Loucy (cell line): ENCODE results near the gene DDI1.

Experiments used
- EZH2phosphoT487 ChIP-seq: fragments of 200-600 bp; IDR thresholded peaks from 2 replicates; pipeline ENCODE4 v1.6.1; 2018; ENCODE audit warnings: antibody characterized with exemption, mild to moderate bottlenecking, moderate library complexity, borderline replicate concordance
- TF ChIP-seq, protein P1 (sequence below): fragments of 200-600 bp; sonication (generic); conservative IDR thresholded peaks from 2 replicates; pipeline ENCODE4 v1.5.1; 2014; ENCODE audit warnings: mild to moderate bottlenecking, antibody characterized with exemption, low read length

DNA sequence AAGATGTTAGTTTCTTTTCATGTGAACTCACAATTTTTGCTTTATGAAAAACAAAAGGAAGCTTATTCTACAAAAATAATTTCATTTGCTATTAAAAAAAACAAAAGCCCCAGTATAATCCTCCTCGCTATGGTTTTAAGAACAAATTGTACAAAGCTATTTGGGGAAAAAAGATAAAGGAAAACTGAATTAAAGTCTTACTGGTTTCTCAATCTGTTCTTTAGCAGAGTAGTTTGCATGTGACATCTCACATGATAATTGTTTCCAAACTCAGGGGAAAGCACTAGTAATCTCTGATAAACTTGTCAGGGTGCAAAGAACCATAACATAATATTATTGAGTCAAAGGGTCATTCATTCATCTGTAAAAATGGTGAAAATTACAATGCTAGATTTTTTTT lies 2.9 kb upstream of the DDI1 start:
- TF ChIP-seq, protein P1, sequence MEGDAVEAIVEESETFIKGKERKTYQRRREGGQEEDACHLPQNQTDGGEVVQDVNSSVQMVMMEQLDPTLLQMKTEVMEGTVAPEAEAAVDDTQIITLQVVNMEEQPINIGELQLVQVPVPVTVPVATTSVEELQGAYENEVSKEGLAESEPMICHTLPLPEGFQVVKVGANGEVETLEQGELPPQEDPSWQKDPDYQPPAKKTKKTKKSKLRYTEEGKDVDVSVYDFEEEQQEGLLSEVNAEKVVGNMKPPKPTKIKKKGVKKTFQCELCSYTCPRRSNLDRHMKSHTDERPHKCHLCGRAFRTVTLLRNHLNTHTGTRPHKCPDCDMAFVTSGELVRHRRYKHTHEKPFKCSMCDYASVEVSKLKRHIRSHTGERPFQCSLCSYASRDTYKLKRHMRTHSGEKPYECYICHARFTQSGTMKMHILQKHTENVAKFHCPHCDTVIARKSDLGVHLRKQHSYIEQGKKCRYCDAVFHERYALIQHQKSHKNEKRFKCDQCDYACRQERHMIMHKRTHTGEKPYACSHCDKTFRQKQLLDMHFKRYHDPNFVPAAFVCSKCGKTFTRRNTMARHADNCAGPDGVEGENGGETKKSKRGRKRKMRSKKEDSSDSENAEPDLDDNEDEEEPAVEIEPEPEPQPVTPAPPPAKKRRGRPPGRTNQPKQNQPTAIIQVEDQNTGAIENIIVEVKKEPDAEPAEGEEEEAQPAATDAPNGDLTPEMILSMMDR = no peak
- no peak for TF ChIP-seq EZH2phosphoT487
